Spinal cord (tissue), 10 donors: ENCODE results near the gene RRP15. TPM values are rescaled to one million over a fixed set of nuclear protein-coding genes. Genes with fewer than 3 reads are reported as not detected.

Experiments
- DNase-seq, 6 donors: peaks; one replicate each; pipeline versions ENCODE4 v3.0.0 to v3.0.0-alpha.2; 2013 to 2015; ENCODE audit warnings: low spot score in 6 of 6, low read depth in 4 of 6
- H3K27ac ChIP-seq: one replicate; pipeline ENCODE4 v1.5.1; 2013; ENCODE audit warnings: low read depth, low read length, control low read depth
- H3K27me3 ChIP-seq: one replicate; pipeline ENCODE4 v1.6.1; 2013; ENCODE audit warnings: low read length; ENCODE audit not compliant: control insufficient read depth, insufficient read depth
- H3K36me3 ChIP-seq: one replicate; pipeline ENCODE4 v1.6.1; 2013; ENCODE audit warnings: low read length; ENCODE audit not compliant: control insufficient read depth, insufficient read depth
- H3K4me1 ChIP-seq: one replicate; pipeline ENCODE4 v1.6.1; 2013; ENCODE audit warnings: low read length; ENCODE audit not compliant: control insufficient read depth, insufficient read depth
- H3K4me3 ChIP-seq: one replicate; pipeline ENCODE4 v1.5.1; 2013; ENCODE audit warnings: low read depth, low read length, control low read depth
- H3K9me3 ChIP-seq: one replicate; pipeline ENCODE4 v1.6.1; 2013; ENCODE audit warnings: low read length; ENCODE audit not compliant: control insufficient read depth, insufficient read depth
- WGBS: methylation state at CpG from one replicate; pipeline ENCODE4 v1.1.5; 2013; ENCODE audit warnings: missing lambda C conversion rate; ENCODE audit not compliant: insufficient coverage; 5-methylcytosine and 5-hydroxymethylcytosine counted together
- polyA plus RNA-seq, 2 donors: library from polyadenylated mRNA; unstranded; fragments of 120-200 nt; gene quantifications; one replicate each; pipeline ENCODE4 v1.2.1, GENCODE V29; 2013; ENCODE audit not compliant: insufficient read length in 2 of 2
- total RNA-seq, 2 donors: library from RNA; depleted of rRNA in 1 of 2; stranded (reverse); fragments of 120-200 nt in 1 of 2; fragments of >200 nt in 1 of 2; gene quantifications; one replicate each; pipeline versions ENCODE4 v1.2.3 to v1.2.4, GENCODE V29; 2013 to 2014
- donor health status: healthy.

The RRP15 gene
- total and polyA plus RNA-seq, 4 donors = 10.3 to 15.5 (median 14.0) TPM

DNA sequence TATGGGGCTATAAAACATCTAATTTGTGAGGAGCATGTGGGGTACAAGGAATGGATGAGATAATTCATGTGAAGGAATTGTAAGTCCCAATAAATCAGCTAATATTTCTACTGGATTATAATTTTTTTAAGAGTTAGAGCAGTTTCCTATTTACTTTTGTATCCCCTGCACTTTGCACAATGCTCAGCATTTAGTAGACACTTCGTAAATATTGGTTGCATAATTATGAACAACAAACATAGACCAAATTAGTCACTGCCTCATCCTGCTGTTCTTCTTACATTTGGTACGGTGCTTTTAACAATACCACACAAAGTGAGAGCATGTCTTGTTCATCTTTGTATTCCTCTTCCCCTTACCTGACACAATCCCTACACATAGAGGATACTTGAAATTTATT, 27.1 kb upstream of the RRP15 start:
- 100% methylated on average over 1 of the region's 2 CpGs for WGBS
- Histone ChIP-seq H3K27ac (no peak overlapping the region), H3K36me3 (no peaks in the 10 kb centered on the region), H3K9me3 (peaks cover 7% of the 10 kb centered on the region), H3K27me3 (no peaks in the 10 kb centered on the region), H3K4me1 (no peaks in the 10 kb centered on the region), H3K4me3 (no peak overlapping the region)
- DNase-seq = no peak

DNA sequence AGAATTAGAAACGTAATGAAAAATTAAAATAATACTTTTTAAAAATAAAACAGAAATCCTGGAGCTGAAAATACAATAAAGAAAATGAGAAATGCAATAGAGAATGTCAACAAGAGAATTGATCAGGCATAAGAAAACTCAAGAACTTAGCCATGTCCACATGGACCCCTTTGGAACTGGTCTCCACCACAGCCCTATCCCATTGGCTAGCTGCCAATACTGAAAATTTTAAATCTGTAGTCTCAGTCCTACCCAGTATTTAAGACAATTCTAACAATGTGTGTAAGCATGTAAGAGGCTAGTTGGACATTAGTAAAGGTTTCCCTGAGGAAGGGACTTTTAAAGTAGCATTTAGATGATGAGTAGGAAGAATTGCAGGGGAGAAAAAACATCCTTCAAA, 25.8 kb upstream of the RRP15 start:
- Histone ChIP-seq H3K27me3 (no peaks in the 10 kb centered on the region), H3K9me3 (peaks cover 7% of the 10 kb centered on the region), H3K4me3 (no peak overlapping the region), H3K4me1 (no peaks in the 10 kb centered on the region), H3K27ac (no peak overlapping the region), H3K36me3 (no peaks in the 10 kb centered on the region)
- no peak for DNase-seq
- no CpG with 5 or more reads among the region's 1 CpG for WGBS

DNA sequence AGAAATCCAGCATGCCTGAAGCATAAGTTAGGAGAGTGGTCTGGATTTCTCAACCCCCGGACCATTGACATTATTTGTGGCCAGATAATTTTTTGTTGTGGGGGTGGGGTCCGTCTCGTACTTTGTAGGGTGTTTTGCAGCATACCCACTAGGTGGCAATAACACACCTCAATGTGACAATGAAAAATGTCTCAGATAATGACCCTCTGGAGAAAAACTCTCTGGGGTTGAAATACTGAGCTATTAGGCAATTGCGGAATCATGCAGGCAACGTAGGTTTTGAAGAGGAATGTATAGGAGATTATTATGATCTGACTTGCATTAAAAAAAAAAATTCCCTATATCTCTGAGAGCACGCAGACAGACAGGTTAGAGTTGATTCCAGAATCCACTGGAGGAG, 25.3 kb upstream of the RRP15 start:
- no peak overlapping the region for H3K27ac ChIP-seq
- no peaks in the 10 kb centered on the region for H3K4me1 ChIP-seq
- no peak overlapping the region for H3K4me3 ChIP-seq
- DNase-seq = no peak
- H3K9me3 ChIP-seq = peaks cover 7% of the 10 kb centered on the region
- no peaks in the 10 kb centered on the region for H3K27me3 ChIP-seq
- no peaks in the 10 kb centered on the region for H3K36me3 ChIP-seq
- WGBS = 100% methylated on average over 1 of the region's 6 CpGs

DNA sequence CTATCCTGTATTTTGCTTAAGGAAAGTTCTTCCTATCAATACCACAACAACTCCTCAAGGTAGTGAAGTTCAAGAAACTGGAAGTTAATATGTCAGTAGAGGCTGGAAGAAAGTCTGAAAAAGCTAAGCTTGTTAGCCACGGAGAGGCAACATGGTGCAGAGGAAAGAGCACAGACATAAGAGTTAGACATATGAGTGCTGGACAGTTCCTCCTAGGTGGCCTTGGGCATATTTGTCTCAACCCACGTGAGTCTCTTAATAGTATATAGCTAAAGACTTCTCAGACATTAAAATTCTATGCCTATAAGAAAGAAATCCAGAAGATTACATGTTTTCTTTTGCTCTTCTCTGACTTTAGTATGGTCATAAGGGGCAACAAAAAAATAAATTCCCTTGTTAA, 22.8 kb upstream of the RRP15 start:
- Histone ChIP-seq H3K4me3 (no peak overlapping the region), H3K4me1 (no peaks in the 10 kb centered on the region), H3K36me3 (no peaks in the 10 kb centered on the region), H3K27me3 (no peaks in the 10 kb centered on the region), H3K27ac (no peak overlapping the region), H3K9me3 (peaks cover 7% of the 10 kb centered on the region)
- 78% methylated on average over 1 of the region's 2 CpGs for WGBS
- no peak for DNase-seq

DNA sequence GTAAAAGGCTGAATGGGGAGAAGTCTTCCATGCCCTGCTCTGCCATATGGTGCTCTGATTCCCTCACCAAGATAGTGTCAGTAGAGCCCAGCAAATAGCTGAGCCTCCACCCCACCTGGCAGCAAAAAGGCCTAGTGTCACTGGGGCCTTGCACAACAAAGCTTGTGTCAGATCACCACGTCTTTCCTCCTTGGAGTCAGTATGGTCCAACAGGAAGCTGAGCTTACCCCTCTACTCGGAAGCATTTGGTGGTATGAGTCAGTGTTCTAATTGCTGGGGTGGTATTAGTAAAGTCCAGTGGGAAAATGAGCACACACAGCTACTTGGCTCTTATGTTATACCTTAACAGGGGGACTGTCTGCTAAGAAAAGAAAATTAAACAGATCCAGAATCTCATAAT, 18.7 kb upstream of the RRP15 start:
- WGBS = no CpG with 5 or more reads among the region's 2 CpGs
- Histone ChIP-seq H3K9me3 (no peaks in the 10 kb centered on the region), H3K27me3 (no peaks in the 10 kb centered on the region), H3K4me1 (no peaks in the 10 kb centered on the region), H3K36me3 (no peaks in the 10 kb centered on the region), H3K4me3 (no peak overlapping the region), H3K27ac (no peak overlapping the region)
- no peak for DNase-seq

DNA sequence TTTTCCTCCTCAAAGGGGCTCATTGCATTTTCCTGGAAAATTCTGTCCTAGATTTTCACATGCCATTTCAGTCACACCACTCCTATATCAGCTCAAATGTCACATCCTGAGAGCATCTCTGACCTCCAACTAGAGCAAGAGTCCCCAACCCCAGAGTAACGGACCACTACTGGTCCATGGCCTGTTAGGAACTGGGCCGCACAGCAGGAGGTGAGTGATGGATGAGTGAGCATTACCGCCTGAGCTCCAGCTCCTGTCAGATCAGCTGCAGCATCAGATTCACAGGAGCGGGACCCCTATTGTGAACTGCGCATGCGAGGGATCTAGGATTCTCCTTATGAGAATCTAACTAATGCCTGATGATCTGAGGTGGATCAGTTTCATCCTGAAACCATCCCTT, 12.7 kb upstream of the RRP15 start:
- H3K4me1 ChIP-seq = no peaks in the 10 kb centered on the region

DNA sequence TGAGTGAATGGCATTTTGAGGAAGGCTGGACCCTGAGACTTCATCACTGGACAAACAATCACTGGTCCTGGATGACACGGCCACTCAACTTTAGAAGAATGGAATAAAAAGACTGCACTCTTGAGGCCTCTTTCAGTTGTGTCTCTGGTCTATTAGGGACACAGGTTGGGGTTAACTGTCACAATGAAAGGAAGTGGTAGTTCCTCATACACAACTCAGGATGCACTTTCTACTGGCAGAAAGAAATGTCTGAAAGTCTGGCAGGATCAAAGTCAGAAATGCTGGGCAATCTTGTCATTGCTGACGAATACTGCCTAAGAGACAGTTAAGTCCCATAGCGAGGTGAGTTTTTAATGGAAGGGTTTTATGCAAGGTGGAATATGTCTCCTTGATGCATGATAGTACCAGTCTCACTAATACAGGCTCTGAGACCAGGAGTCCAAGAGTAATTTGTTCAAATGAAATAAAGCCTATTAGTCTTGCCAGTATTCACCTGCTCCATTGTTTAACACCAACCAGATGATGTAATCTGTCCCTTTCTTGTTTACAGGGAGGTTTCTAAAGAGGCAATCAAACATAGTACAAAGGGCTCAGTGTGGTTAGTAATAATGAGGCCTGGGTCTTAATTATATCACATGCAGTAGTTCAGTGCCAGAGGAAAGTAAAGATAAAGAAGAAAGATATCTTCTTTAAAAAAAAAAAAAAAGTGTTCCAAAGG, 11.2 kb upstream of the RRP15 start:
- no peaks in the 10 kb centered on the region for H3K9me3 ChIP-seq
- H3K4me1 ChIP-seq = no peaks in the 10 kb centered on the region
- no peak overlapping the region for H3K4me3 ChIP-seq
- H3K27me3 ChIP-seq = no peaks in the 10 kb centered on the region
- H3K36me3 ChIP-seq = no peaks in the 10 kb centered on the region
- 38% methylated on average over 2 of the region's 3 CpGs for WGBS
- DNase-seq = peak in 1 of 6 donors; percentile 13
- no peak overlapping the region for H3K27ac ChIP-seq

More for the DNA sequence above, 12.7 kb upstream of the RRP15 start:
- H3K27ac ChIP-seq = no peak overlapping the region
- no peak for DNase-seq
- no peak overlapping the region for H3K4me3 ChIP-seq
- no peaks in the 10 kb centered on the region for H3K9me3 ChIP-seq
- H3K36me3 ChIP-seq = no peaks in the 10 kb centered on the region
- 91% methylated on average over 4 of the region's 6 CpGs for WGBS
- no peaks in the 10 kb centered on the region for H3K27me3 ChIP-seq

DNA sequence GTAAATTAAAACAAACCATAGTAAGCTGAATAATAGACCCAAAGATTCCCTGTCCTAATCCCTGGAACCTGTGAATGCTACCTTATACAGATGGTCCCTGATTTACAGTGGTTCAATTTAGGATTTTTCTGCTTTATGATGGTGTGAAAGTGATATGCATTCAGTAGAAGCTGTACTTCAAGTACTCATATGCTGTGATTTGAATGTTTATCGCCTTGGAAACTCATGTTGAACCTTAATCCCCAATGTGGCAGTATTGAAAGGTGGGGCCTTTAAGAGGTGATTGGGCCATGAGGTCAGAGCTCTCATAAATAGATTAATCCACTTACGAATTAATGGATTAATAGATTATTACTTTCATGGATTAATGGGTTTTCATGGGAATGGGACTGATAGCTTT, 10.6 kb upstream of the RRP15 start:
- H3K9me3 ChIP-seq = no peaks in the 10 kb centered on the region
- no peaks in the 10 kb centered on the region for H3K36me3 ChIP-seq
- H3K4me1 ChIP-seq = no peaks in the 10 kb centered on the region
- no peak for DNase-seq
- no peaks in the 10 kb centered on the region for H3K27me3 ChIP-seq
- no peak overlapping the region for H3K4me3 ChIP-seq
- no CpG with 5 or more reads among the region's 2 CpGs for WGBS
- no peak overlapping the region for H3K27ac ChIP-seq

DNA sequence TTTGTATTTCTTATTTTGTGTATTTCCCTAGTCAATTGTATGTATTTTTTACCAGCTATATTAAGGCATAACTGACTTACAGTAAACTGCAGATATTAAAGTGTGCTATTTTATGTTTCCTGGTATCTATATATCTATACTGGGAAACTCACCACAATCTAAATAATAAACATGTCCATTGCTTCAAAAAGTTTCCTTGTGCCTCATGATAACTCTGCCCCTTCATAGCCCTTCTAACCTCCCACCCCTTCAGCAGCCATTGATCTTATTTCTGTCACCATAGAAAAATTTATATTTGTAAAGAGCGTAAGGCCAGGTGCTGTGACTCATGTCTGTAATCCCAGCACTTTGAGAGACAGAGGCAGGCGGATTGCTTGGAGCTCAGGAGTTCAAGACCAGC, 9.3 kb upstream of the RRP15 start:
- no peak for DNase-seq
- Histone ChIP-seq H3K36me3 (no peaks in the 10 kb centered on the region), H3K4me3 (no peak overlapping the region), H3K27ac (no peak overlapping the region), H3K4me1 (no peaks in the 10 kb centered on the region), H3K9me3 (no peaks in the 10 kb centered on the region), H3K27me3 (no peaks in the 10 kb centered on the region)
- WGBS = 94% methylated on average over 2 of the region's 2 CpGs

DNA sequence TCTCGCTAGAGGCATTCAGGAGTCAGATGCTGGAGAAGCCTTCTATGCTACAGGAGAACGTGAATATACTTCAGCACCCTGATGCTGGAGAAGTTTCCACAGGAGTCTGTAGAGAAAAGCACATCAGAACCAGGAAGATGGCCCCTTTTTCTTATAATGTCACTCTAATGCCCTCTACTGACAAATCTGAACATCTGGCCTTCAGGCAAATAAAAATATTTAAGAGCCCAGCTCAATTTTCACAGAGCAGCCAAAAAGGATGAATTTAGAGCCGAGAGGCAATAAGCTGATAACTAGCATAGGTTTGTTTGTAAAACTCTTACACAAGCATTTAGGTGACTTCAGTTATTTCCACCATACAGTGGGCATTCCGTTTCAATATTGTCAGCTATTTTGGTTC, 3.8 kb upstream of the RRP15 start:
- H3K9me3 ChIP-seq = no peaks in the 10 kb centered on the region
- H3K27me3 ChIP-seq = no peaks in the 10 kb centered on the region
- H3K4me3 ChIP-seq = no peak overlapping the region
- peaks cover 4% of the 10 kb centered on the region for H3K4me1 ChIP-seq
- no peak for DNase-seq
- H3K27ac ChIP-seq = no peak overlapping the region
- H3K36me3 ChIP-seq = no peaks in the 10 kb centered on the region
- 93% methylated on average over 2 of the region's 4 CpGs for WGBS
